Stimulated activated naive CD8-positive, alpha-beta T cell treated with anti-CD3 and anti-CD28 coated beads, Interleukin-15, Interleukin-2, amounts not matched to agents 100 ng/mL and 50 ng/mL, for 24 hours (primary cell): ENCODE data around the gene ALKBH6.
"Not testable (repeated sequence)": the region's sequence is repeated elsewhere in the genome, so short reads cannot be mapped to it uniquely, and the experiment has no call there.

Experiments used
- H3K27ac Mint-ChIP-seq: one replicate; pipeline ENCODE4 v1.8.0; 2021; ENCODE audit warnings: mild to moderate bottlenecking, mixed read lengths
- H3K27me3 Mint-ChIP-seq: one replicate; pipeline ENCODE4 v1.8.0; 2021; ENCODE audit warnings: mixed read lengths
- H3K36me3 Mint-ChIP-seq: one replicate; pipeline ENCODE4 v1.8.0; 2021; ENCODE audit warnings: low read depth, mixed read lengths
- H3K4me1 Mint-ChIP-seq: one replicate; pipeline ENCODE4 v1.8.0; 2021; ENCODE audit warnings: low read depth, mixed read lengths
- H3K4me3 Mint-ChIP-seq: one replicate; pipeline ENCODE4 v1.8.0; 2021; ENCODE audit warnings: mild to moderate bottlenecking, mixed read lengths
- H3K9me3 Mint-ChIP-seq: one replicate; pipeline ENCODE4 v1.8.0; 2021; ENCODE audit warnings: mixed read lengths

The ALKBH6 gene

DNA sequence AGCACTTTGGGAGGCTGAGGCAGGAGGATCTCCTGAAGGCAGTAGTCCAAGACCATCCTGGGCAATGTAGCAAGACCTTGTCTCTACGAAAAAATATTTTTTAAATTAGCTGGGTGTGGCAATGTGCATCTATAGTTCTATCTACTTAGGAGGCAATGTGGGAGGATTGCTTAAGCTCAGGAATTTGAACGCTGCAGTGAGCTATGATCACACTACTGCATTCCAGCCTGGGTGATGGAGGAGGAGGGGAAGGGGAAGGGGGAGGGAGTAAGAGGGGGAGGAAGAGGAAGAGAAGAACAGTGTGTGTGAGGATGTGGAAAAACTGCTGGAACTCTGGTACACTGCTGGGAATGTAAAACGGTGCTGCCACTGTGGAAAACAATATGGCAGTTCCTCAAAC lies 27.8 kb upstream of the ALKBH6 start:
- peaks cover 3% of the 10 kb centered on the region for H3K36me3 Mint-ChIP-seq
- no peak overlapping the region for H3K27ac Mint-ChIP-seq
- H3K9me3 Mint-ChIP-seq, result no peaks in the 10 kb centered on the region
- no peaks in the 10 kb centered on the region for H3K27me3 Mint-ChIP-seq
- H3K4me3 Mint-ChIP-seq, result no peak overlapping the region
- peaks cover 4% of the 10 kb centered on the region for H3K4me1 Mint-ChIP-seq

DNA sequence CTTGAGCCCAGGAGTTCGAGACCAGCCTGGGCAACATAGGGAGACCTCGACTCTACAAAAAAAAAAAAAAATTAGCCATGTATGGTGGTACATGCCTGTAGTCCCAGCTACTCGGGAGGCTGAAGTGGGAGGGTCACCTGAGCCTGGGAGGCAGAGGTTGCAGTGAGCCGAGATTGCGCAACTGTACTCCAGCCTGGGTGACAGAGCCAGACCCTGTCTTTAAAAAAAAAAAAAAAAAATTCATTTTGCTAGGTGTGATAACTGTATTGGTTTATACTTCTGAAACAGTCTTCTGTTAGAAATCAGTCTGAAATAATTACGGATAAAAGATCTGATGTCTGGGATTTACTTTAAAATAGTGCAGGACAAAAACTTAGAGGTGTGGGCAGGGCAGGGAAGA lies 27.1 kb upstream of the ALKBH6 start:
- H3K36me3 Mint-ChIP-seq, H3K27me3 Mint-ChIP-seq, H3K27ac Mint-ChIP-seq, H3K4me1 Mint-ChIP-seq, H3K9me3 Mint-ChIP-seq, H3K4me3 Mint-ChIP-seq: not testable (repeated sequence)

DNA sequence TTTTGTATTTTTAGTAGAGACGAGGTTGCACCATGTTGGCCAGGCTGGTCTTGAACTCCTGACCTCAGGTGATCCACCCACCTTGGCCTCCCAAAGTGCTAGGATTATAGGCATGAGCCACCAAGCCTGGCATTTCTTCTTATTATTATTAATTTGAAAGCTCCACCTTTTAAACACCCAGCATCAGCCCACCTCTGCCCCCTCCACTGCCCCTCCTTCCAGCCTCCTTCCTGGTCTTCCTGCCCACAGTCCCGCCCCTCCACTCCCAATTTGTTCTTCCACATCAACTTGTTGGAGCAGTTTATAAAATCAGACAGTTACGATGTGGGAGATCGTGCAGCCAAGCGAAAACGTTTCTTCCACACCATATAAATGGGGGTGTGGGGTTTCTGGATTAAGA lies 26.5 kb upstream of the ALKBH6 start:
- Mint-ChIP-seq H3K4me1 (peaks cover 9% of the 10 kb centered on the region), H3K27me3 (no peaks in the 10 kb centered on the region), H3K9me3 (no peaks in the 10 kb centered on the region), H3K27ac (no peak overlapping the region), H3K36me3 (peaks cover 3% of the 10 kb centered on the region), H3K4me3 (no peak overlapping the region)

DNA sequence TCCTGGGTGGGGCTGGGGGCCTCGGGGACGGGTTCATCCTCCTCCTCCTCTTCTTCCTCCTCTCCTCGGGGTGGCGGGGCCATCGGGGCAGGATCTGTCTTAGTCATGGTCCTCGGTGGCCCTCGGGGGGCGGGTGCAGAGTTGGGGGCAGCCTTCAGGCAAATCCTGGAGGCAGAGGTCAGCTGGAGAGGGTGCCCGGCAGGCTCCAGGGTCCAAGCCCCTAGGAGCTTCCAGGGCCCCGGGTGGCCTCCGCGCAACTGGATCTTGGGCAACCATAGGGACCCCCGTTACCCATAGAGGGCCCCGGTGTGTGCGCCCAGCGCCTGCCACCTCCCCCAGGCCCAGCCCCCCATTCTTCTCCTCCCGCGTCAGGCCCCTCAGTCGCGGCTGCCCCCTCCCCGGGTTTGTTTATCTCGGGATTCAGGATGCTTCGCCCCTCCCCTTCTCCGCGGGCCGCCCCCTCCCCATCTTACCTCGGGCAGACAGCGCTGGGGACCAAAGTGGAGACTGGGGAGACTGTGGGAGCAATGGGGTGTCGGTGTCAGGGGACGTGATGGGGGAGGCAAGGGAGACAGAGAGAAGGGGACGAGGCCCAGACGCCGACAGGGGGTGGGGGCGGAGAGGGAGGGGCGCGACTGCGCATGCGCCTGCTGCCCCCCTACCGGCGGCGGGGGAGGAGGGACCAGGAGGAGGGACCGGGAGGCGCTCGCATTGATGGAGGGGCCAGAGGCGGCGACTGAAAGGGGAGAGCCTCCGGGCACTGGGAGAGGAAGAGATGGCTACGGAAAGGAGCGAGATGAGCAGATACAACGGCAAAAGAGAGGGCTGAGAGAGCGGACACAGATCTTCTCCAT lies 18.5 kb upstream of the ALKBH6 start, which contains the start of gene CLIP3:
Gene CLIP3, minus strand, starts transcription at position 623 of the 854 bp plus-strand sequence. Its CDS starts 516 bp downstream, at position 107.
- no peak within 1 kb of the TSS for H3K27ac Mint-ChIP-seq
- H3K4me3 Mint-ChIP-seq, result no peak within 1 kb of the TSS
- H3K27me3 Mint-ChIP-seq, result no peaks in the 10 kb centered on the region
- H3K9me3 Mint-ChIP-seq, result no peaks in the 10 kb centered on the region
- H3K36me3 Mint-ChIP-seq, result peaks cover 22% of the 10 kb centered on the region
- H3K4me1 Mint-ChIP-seq, result peaks cover 21% of the 10 kb centered on the region

DNA sequence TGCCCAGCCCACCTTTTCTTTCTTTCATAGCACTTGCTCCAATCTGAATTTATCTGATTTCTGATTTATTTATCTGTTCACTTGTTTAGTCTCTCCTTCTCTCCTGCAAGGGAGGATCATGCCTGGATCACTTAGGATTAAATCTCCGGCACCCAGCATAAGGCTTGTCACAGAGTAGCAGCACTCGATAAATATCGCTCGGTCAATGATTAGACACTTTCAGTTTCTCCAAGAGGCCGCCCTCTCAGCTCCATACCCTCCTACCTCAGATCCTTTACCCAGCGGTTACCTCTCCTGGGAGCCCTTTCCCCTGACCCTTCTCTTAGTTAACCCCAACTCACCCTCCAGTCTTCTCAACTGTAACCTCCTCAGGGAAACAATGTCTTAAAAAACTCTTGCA lies 17.3 kb upstream of the ALKBH6 start:
- Mint-ChIP-seq H3K9me3 (no peaks in the 10 kb centered on the region), H3K27ac (no peak overlapping the region), H3K36me3 (peaks cover 22% of the 10 kb centered on the region), H3K27me3 (no peaks in the 10 kb centered on the region), H3K4me3 (no peak overlapping the region), H3K4me1 (peaks cover 15% of the 10 kb centered on the region)

DNA sequence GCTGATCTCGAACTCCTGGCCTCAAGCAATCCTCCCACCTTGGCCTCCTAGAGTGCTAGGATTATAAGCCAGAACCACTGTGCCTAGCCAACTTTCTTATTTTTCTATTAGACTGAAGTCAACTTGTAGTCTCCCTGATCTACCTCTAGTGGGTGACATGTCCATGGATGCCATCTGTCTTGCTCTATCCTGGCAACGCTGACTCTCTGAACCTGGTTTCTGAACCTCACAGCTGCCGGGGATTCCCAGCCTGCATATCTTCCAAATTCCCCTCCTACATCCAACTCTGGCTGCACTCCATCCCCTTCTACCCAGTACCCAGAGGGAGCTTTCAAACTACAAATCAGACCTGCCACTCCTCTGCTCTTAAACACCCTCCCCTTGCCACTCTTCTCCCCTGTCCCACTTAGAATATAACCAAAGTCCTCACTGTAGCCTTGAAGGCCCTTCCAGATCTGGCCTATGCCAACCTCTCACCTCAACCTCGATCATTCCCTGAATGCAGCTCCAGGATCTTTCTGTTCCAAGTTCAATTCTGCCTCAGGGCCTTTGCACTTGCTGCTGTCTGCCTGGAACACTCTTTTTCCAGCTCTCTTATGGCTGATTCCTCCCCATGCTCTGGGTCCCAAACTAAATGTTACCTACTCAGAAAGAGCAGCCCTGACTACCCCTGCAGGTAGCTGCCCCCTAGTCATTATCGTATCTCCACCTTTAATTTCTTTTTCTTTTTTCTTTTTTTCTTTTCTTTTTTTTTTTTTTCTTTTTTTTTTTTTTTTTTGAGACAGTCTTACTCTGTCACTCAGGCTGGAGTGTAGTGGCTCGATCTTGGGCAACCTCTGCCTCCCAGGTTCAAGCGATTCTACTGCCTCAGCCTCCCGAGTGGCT lies 16.5 kb upstream of the ALKBH6 start:
- Mint-ChIP-seq H3K27me3 (no peaks in the 10 kb centered on the region), H3K36me3 (peaks cover 26% of the 10 kb centered on the region), H3K9me3 (no peaks in the 10 kb centered on the region), H3K4me3 (no peak overlapping the region), H3K4me1 (peaks cover 11% of the 10 kb centered on the region), H3K27ac (no peak overlapping the region)

DNA sequence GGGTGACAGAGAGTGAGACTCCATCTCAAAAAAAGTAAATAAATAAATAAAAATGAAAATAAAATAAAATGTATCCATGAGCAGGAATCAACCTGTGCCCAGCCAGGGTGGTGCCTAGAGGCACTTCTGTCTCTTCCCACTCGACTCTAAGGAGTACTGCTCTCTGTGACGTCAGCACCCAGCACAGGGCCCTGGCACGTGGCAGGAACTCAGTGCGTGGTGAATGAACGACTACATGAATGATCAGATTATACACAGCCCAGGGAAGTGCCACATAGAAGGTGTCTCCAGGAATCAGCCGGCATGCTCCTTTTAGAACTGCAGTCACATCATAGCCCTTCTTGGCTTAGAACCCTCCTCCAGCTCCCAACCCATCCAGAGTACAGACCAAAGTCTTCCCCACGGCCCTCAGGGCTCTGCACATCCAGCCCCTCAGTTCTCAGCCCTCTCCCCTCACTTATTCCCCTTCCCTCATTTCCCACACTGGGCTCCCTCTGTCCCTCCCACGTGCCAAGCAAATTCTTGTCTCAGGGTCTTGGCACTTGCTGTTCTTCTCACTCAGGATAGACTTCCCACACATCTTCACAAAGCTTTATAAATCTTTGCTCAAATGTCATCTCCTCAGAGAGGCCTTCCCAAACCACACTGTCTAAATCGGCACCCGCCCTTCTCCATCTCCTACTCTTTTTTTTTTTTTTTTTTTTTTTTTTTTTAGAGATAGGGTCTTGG lies 14.5 kb upstream of the ALKBH6 start:
- Mint-ChIP-seq H3K27ac (no peak overlapping the region), H3K36me3 (peaks cover 20% of the 10 kb centered on the region), H3K9me3 (no peaks in the 10 kb centered on the region), H3K4me1 (peaks cover 5% of the 10 kb centered on the region), H3K27me3 (no peaks in the 10 kb centered on the region), H3K4me3 (no peak overlapping the region)

DNA sequence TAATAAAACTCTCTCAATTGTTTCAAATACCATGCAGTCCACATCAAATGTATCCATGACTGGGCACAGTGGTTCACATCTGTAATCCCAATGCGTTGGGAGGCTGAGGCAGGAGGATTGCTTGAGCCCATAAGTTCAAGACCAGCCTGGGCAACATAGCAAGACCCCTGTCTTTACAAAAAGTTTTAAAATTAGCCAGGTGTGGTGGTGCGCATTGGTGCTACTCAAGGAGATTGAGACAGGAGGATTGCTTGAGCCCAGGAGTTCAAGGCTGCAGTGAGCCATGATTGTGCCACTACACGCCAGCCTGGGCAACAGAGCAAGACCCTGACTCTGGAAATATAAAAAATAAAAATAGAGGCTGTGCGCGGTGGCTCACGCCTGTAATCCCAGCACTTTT lies 13.7 kb upstream of the ALKBH6 start:
- Mint-ChIP-seq H3K27me3 (no peaks in the 10 kb centered on the region), H3K27ac (no peak overlapping the region), H3K4me3 (no peak overlapping the region), H3K36me3 (peaks cover 25% of the 10 kb centered on the region), H3K9me3 (no peaks in the 10 kb centered on the region), H3K4me1 (peaks cover under 1% of the 10 kb centered on the region)

DNA sequence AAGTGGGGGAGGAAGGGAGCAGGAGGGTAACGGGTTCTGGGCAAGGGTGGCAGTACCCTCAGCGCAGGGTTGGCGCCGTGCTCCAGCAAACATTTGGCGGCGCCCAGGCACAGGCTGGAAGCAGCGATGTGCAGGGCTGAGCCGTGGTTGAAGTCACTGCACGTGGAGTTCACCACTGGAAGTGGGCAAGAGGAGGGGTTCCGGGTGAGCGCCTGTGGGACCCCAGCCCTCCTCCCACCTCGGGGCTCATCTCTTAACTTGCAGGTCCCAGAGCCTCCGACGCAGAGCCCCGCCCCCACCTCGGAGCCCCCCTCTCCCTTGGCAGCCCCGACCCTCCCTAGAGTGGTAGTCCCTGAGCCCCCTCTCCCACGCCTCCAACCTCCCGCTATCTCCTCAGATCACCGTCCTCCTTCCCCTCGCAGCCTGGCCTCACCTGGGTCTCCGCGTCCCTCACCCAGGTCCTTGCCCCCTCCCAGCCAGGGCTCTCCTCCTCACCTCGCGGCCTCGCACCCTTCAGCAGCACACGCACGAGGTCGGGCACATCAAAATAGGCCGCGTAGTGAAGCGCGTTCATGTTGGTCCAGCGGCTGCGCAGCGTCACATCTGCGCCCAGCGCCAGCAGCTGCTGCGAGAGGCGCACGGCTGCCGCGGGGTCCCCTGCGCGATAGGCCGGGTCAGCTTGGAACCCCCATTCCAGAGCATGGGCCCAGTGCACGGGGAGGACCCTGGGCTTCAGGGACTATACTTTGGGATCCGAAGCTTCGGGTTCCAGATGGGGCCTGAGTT lies 12.3 kb upstream of the ALKBH6 start:
- no peak overlapping the region for H3K4me3 Mint-ChIP-seq
- no peaks in the 10 kb centered on the region for H3K27me3 Mint-ChIP-seq
- H3K9me3 Mint-ChIP-seq, result no peaks in the 10 kb centered on the region
- peaks cover 24% of the 10 kb centered on the region for H3K36me3 Mint-ChIP-seq
- H3K4me1 Mint-ChIP-seq, result no peaks in the 10 kb centered on the region
- no peak overlapping the region for H3K27ac Mint-ChIP-seq

DNA sequence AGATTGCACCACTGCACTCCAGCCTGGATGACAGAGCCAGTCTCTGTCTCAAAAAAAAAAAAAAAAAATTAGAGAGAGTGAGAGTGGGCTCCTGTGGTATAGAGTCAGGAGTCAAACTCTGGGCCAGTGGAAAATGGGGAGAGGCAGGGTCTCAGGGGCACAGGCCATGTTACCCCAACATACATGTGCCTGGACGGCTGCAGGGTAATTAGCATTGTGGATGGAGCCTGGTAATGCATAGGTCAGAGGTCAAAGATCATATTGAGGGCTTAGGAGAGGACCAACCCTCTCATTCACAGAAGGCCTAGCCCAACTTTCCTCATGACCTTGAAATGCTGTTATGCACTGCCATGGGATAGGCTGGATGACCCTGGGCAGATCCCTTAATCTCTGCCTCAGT lies 11.5 kb upstream of the ALKBH6 start:
- Mint-ChIP-seq H3K27me3 (no peaks in the 10 kb centered on the region), H3K36me3 (peaks cover 27% of the 10 kb centered on the region), H3K27ac (no peak overlapping the region), H3K9me3 (no peaks in the 10 kb centered on the region), H3K4me1 (no peaks in the 10 kb centered on the region), H3K4me3 (no peak overlapping the region)

DNA sequence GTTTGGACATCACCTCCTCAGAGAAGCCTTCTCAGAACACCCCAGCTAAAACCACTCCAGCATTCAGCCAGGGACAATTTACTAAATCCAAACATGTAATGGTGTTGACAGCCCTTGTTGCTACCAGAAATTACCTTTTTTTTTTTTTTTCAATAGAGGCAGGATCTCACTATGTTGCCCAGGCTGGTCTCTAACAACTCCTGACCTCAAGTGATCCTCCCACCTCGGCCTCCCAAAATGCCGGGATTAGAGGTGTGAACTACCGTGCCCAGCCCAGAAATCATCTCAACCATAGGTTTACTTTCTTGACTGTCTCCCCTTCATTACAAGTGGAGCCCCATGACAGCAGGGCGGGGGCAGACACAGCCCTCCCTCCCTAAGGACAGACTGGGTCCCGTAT lies 9.4 kb upstream of the ALKBH6 start:
- peaks cover 25% of the 10 kb centered on the region for H3K36me3 Mint-ChIP-seq
- no peak overlapping the region for H3K27ac Mint-ChIP-seq
- H3K4me3 Mint-ChIP-seq, result no peak overlapping the region

DNA sequence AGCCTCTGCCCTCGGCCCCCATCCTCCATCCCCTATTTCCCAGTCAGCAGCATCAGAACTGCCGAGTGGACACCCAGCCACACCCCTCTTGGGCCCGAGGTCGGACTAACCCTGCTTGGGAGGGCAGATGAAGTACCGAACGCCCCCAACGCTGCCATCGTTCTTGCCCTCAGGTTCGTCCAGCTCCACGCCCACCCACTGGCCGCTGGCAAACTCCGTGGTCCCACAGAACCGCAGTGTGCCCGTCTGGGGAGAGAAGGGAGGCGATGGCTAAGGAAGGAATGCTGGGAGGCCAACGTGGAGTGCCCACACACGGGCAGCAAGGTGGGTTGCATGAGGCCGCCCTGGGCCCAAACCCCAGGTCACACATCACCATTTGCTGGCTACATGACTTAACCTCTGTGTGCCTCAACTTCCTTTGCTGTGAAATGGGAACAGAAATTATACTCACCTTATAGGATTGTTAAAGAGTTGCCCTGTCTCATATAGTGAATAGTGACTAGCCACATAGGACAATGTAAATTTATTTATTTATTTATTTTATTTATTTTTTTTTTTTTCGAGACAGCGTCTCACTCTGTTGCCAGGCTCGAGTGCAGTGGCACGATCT lies 5.2 kb upstream of the ALKBH6 start:
- H3K27ac Mint-ChIP-seq, result no peak overlapping the region
- H3K36me3 Mint-ChIP-seq, result peaks cover 20% of the 10 kb centered on the region

More for the DNA sequence above, 9.4 kb upstream of the ALKBH6 start:
- H3K9me3 Mint-ChIP-seq, result no peaks in the 10 kb centered on the region
- no peaks in the 10 kb centered on the region for H3K27me3 Mint-ChIP-seq
- H3K4me1 Mint-ChIP-seq, result no peaks in the 10 kb centered on the region

DNA sequence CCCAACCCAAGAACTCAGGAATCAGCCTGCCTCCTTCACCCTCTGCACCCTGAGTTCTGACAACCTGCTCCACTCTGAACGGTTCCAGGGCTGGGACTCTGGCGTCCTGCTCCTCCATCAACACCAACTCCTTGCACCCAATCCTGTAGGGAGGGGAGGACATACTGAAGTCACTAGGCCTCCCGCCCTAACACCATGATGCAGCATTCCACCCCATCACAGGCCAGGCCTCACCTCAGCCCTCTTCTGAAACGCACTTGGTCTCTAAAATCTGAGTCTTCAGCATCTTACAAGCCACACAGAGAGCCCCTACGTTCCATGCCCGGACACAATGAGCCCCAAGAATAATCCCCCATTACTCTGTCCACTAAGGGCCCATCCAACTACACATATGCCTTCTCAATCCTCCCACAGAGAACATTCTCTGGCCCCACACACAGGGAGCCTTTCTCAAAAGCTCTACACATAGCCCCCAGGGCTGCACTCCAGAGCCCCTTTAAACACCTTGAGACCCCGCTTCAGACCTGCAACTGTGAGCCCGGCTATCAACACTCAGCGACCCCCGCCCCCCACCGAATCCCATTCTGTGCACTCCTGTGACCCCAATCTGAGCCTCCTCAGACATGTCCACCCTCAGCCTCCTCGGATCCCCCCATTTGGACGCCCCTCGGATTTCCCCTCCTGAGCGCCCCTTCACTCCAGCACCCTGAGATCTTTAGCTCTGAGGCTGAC lies 567 bp downstream of the ALKBH6 start:
- H3K36me3 Mint-ChIP-seq, result no peaks in the 10 kb centered on the region
- H3K27me3 Mint-ChIP-seq, result no peaks in the 10 kb centered on the region
- H3K4me1 Mint-ChIP-seq, result peaks cover 42% of the 10 kb centered on the region
- H3K27ac Mint-ChIP-seq, result peak overlapping the region; percentile 94
- peak overlapping the region; percentile 92 for H3K4me3 Mint-ChIP-seq
- no peaks in the 10 kb centered on the region for H3K9me3 Mint-ChIP-seq

More for the DNA sequence above, 5.2 kb upstream of the ALKBH6 start:
- Mint-ChIP-seq H3K4me3 (no peak overlapping the region), H3K9me3 (no peaks in the 10 kb centered on the region), H3K27me3 (no peaks in the 10 kb centered on the region), H3K4me1 (peaks cover 17% of the 10 kb centered on the region)
